Measurements from ENCODE around the gene MMRN1. TPM values are rescaled to one million over a fixed set of nuclear protein-coding genes. Genes with fewer than 3 reads are reported as not detected.

MMRN1 gene
- polyA plus RNA-seq, 1 donor (not counting 4 experiments of a cell fraction or from before 2014, with no cell fraction given) = not detected

- Histone ChIP-seq H3K4me3 (ENCODE audit: control insufficient read depth in 2 of 3, extremely low read depth in 1 of 3, insufficient read depth in 2 of 3, low read depth in 1 of 3, low read length in 3 of 3) (no peak overlapping the region), H3K27ac (ENCODE audit: control insufficient read depth, insufficient read depth, low read length) (no peak overlapping the region), H3K4me2 (ENCODE audit: control insufficient read depth, extremely low read depth, insufficient read depth, low read depth, low read length) (no peak overlapping the region), H3K9me3 (ENCODE audit: control insufficient read depth, low read depth, low read length) (no peaks in the 10 kb centered on the region), H4K20me1 (ENCODE audit: control insufficient read depth, extremely low read depth, insufficient read depth, low read length) (no peaks in the 10 kb centered on the region), H2AFZ (ENCODE audit: control insufficient read depth, low read length) (no peak overlapping the region), H3K9ac (ENCODE audit: control insufficient read depth, extremely low read depth, insufficient read depth, low read length) (no peak overlapping the region), H3K79me2 (ENCODE audit: control insufficient read depth, insufficient read depth, low read length) (no peaks in the 10 kb centered on the region), H3K36me3 (ENCODE audit: control insufficient read depth in 2 of 2, extremely low read depth in 1 of 2, insufficient read depth in 2 of 2, low read length in 2 of 2) (no peaks in the 10 kb centered on the region), H3K27me3 (ENCODE audit: control insufficient read depth, extremely low read depth, insufficient read depth, low read length) (no peaks in the 10 kb centered on the region), H3K9me1 (ENCODE audit: control insufficient read depth, extremely low read depth, insufficient read depth, low read length) (no peaks in the 10 kb centered on the region), H3K4me1 (ENCODE audit: control insufficient read depth, extremely low read depth, insufficient read depth, low read length) (no peaks in the 10 kb centered on the region)
- dilution Hi-C loops (cut with MboI; ENCODE audit: extremely low pct_ligation_motif_present, low sequenced_read_pairs) = no loop called here
- no peak for FAIRE-seq
- TF ChIP-seq CTCF (optimal IDR thresholded peaks at IDR 0.05 in 1 of 3, IDR thresholded peaks at IDR 0.05 in 1 of 3, conservative IDR thresholded peaks at IDR 0.05 in 1 of 3; ENCODE audit: extremely low read depth in 1 of 3, insufficient read depth in 2 of 3, low read length in 3 of 3) (no peak), EZH2 (IDR thresholded peaks at IDR 0.05; ENCODE audit: low read length) (no peak)
- DNase-seq (ENCODE audit: low read depth, low spot score) = no peak
Measured at GRCh38 chr4:89871211-89871610, 23.4 kb upstream of the MMRN1 start.

GRCh38 chr4:89876548-89876947, 18.1 kb upstream of the MMRN1 start:
- Histone ChIP-seq H3K4me3 (ENCODE audit: control insufficient read depth in 2 of 3, extremely low read depth in 1 of 3, insufficient read depth in 2 of 3, low read depth in 1 of 3, low read length in 3 of 3) (no peak overlapping the region), H3K4me1 (ENCODE audit: control insufficient read depth, extremely low read depth, insufficient read depth, low read length) (no peaks in the 10 kb centered on the region), H3K9me1 (ENCODE audit: control insufficient read depth, extremely low read depth, insufficient read depth, low read length) (no peaks in the 10 kb centered on the region), H3K36me3 (ENCODE audit: control insufficient read depth in 2 of 2, extremely low read depth in 1 of 2, insufficient read depth in 2 of 2, low read length in 2 of 2) (no peaks in the 10 kb centered on the region), H2AFZ (ENCODE audit: control insufficient read depth, low read length) (no peak overlapping the region), H3K27me3 (ENCODE audit: control insufficient read depth, extremely low read depth, insufficient read depth, low read length) (no peaks in the 10 kb centered on the region), H3K79me2 (ENCODE audit: control insufficient read depth, insufficient read depth, low read length) (no peaks in the 10 kb centered on the region), H3K9ac (ENCODE audit: control insufficient read depth, extremely low read depth, insufficient read depth, low read length) (no peak overlapping the region), H4K20me1 (ENCODE audit: control insufficient read depth, extremely low read depth, insufficient read depth, low read length) (no peaks in the 10 kb centered on the region), H3K9me3 (ENCODE audit: control insufficient read depth, low read depth, low read length) (no peaks in the 10 kb centered on the region), H3K27ac (ENCODE audit: control insufficient read depth, insufficient read depth, low read length) (no peak overlapping the region), H3K4me2 (ENCODE audit: control insufficient read depth, extremely low read depth, insufficient read depth, low read depth, low read length) (no peak overlapping the region)
- no peak for TF ChIP-seq CTCF (optimal IDR thresholded peaks at IDR 0.05 in 1 of 3, IDR thresholded peaks at IDR 0.05 in 1 of 3, conservative IDR thresholded peaks at IDR 0.05 in 1 of 3; ENCODE audit: extremely low read depth in 1 of 3, insufficient read depth in 2 of 3, low read length in 3 of 3)
- TF ChIP-seq EZH2 (IDR thresholded peaks at IDR 0.05; ENCODE audit: low read length) = no peak
- dilution Hi-C loops (cut with MboI; ENCODE audit: extremely low pct_ligation_motif_present, low sequenced_read_pairs) = no loop called here
- DNase-seq (ENCODE audit: low read depth, low spot score) = no peak
- no peak for FAIRE-seq
